HuH-7 (cell line): Measurements from ENCODE around the gene TAF3.

ENCODE experiments used
- DNase-seq: peaks from one replicate; pipeline ENCODE4 v3.0.0; 2011; ENCODE audit warnings: low spot score

The TAF3 gene

GRCh38 chr10:8059191-8059936 is 241.1 kb downstream of the TAF3 start:
- DNase-seq, result no peak

DNA sequence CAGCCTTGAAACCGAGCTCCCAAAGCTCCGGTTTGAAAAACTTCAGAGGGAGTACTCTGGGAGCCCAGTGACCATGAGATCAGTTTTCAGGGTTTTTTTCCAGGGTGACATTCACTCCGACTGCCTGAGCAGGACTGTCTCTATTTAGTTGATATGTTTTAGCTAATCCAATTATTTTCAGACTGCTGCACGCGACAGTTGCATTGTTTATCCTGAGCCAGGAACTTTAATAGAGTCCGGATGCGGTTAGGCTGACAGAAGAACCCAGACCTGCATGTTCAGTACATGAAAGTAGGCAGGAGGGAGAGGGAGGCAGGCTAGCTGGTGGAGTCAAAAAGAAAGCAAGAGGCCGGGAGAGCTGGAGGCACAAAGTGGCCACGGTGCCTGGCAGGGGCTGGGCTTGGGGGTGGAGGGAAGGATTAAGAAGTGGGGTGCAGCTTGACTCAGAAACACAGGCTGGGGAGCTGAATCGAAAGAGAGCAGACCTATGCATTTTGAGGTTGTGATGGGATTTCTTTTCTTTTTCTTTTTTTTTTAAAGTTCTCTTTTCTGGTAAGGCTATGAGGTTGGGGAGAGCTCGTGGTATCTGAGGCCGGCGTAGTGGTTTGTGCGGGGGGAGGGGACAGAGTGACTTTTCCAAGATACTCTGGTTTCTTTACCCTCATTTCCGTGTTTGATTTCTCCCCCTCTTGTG is 241.9 kb downstream of the TAF3 start:
- no peak for DNase-seq

DNA sequence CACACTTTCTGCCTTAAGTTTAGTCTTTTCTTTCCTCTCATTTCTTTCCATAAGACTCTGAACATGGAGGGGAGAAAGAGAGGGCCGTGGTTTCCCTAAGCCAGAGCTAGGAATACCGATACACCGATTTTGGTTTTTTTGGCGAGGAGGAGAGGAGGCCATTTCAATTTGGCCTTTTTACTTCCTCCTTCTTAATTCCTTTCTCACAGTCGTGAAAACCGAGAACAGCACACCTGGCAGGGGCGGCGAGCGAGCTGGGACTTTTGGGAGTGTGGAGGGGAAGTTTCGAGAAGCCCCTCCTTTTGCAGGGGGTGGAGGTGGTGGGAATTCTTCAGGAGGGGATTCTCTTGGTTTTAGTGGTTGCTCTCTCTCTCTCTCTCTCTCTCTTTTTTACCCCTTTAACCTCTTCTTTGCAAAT is 242.4 kb downstream of the TAF3 start:
- no peak for DNase-seq

- no peak for DNase-seq
Observed at GRCh38 chr10:8061274-8062211, 243.2 kb downstream of the TAF3 start.

- no peak for DNase-seq
Observed at GRCh38 chr10:8063128-8063908, 245.0 kb downstream of the TAF3 start.

- DNase-seq, result no peak
Observed at GRCh38 chr10:8063935-8064334, 245.6 kb downstream of the TAF3 start.

- no peak for DNase-seq
Observed at GRCh38 chr10:8064436-8064835, 246.1 kb downstream of the TAF3 start.

- no peak for DNase-seq
Observed at GRCh38 chr10:8065651-8066050, 247.3 kb downstream of the TAF3 start.

DNA sequence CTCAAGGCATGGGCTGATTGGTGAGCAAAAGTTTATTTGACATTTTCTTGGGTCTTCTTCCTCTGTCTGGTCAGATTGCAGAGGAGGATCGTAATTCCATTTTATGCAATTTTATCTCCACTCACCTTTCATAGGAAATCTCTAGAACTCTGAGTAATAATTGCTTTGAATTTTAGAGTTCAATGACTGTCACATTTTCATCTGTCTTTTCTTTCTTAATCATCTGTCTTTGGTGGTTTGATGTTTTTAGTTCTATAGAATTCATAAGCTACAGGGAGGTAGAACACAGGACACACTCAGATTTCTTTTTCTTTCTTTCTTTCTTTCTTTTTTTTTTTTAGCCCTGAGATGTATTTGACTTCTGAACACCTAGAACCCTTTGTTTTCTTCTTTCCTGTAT is 247.8 kb downstream of the TAF3 start:
- no peak for DNase-seq
